ENCODE data around the gene PCGF3.
A peak's percentile ranks its signal among the peaks of the same experiment; 100 is the strongest.

PCGF3 gene

DNA sequence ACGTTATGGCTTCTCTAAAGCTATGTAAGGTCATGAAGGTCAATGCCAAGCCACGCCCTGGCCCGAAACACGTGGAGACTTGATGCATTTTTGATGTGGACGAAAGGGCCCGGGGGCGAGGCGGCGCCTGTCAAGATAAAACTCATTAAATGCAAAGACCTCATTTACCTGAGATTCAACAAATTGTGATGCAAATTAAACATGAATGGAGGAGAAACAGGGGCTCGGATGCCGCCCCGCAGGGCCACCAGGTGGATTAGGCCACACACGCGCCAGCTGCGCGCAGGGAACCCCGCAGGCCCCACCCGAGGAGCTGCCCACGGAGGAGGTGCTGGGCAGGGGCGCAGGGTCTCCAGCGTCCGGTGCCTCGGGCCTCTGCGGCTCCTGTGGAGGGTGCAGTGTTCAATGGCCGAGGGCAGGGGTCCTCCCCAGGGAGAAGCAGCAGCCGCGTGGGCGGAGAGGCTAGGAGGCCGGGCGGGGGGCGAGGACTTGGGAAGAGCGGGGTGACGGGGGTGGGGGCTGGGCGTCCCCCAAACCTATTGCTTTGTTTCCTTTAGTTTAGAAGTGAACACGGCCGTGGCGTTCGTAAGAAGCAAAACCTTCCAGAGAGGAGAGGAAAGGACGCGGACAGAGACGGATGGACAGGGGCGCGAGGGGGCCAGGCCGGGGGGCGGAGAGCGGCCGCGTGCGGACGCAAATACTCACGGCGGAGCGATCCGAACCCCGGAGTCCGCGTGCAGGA lies 79.9 kb downstream of the PCGF3 start:
- H3K4me1 Mint-ChIP-seq, result peaks cover 44% of the 10 kb centered on the region

DNA sequence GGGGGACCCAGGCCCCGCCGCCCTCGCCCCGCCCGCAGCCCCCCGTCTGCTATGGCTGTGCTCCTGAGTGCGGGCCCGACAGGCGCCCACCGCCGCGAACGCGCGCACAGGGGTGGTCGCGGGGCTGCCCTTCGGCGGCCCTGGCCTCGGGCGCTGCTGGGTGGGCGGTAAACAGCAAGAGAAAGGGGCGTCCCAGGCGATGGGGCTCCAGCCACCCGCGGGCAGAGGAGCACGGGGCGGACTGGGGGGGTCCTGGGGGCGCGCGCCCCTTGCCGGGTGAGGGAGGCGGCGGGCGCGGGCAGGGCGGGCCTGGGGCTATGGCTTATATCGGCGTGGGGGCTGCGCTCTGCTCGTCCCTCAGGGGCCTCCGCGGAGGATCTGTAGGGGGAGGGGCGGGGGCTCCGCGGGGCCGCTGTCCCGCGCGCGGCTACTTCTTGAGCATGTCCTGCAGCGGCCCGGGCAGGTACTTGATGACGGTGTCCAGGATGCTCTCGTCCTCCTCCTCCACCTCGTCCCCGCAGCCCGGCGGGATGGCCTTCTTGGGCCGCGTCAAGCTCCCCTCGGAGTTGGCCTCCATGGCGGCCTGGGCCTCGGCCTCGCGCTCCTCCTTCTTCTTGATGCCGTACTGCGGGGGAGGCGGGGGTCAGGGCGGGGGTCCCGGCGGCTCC lies 80.6 kb downstream of the PCGF3 start:
- Mint-ChIP-seq H3K27ac (no peak overlapping the region), H3K4me1 (peaks cover 40% of the 10 kb centered on the region), H3K27me3 (ENCODE audit: low read depth, poor library complexity) (peaks cover 83% of the 10 kb centered on the region), H3K36me3 (ENCODE audit: low read depth) (no peaks in the 10 kb centered on the region), H3K9me3 (no peaks in the 10 kb centered on the region), H3K4me3 (no peak overlapping the region)
- TF ChIP-seq, protein P1, sequence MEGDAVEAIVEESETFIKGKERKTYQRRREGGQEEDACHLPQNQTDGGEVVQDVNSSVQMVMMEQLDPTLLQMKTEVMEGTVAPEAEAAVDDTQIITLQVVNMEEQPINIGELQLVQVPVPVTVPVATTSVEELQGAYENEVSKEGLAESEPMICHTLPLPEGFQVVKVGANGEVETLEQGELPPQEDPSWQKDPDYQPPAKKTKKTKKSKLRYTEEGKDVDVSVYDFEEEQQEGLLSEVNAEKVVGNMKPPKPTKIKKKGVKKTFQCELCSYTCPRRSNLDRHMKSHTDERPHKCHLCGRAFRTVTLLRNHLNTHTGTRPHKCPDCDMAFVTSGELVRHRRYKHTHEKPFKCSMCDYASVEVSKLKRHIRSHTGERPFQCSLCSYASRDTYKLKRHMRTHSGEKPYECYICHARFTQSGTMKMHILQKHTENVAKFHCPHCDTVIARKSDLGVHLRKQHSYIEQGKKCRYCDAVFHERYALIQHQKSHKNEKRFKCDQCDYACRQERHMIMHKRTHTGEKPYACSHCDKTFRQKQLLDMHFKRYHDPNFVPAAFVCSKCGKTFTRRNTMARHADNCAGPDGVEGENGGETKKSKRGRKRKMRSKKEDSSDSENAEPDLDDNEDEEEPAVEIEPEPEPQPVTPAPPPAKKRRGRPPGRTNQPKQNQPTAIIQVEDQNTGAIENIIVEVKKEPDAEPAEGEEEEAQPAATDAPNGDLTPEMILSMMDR (IDR thresholded peaks at IDR 0.05), result no peak
- DNase-seq, result peak; percentile 40

More for the DNA sequence above, 79.9 kb downstream of the PCGF3 start:
- peak; percentile 37 for DNase-seq
- peak overlapping the region; percentile 73 for H3K4me3 Mint-ChIP-seq
- H3K27ac Mint-ChIP-seq, result no peak overlapping the region
- peaks cover 77% of the 10 kb centered on the region for H3K27me3 Mint-ChIP-seq (ENCODE audit: low read depth, poor library complexity)
- H3K9me3 Mint-ChIP-seq, result no peaks in the 10 kb centered on the region
- TF ChIP-seq, protein P1 (IDR thresholded peaks at IDR 0.05), result no peak
- peaks cover 3% of the 10 kb centered on the region for H3K36me3 Mint-ChIP-seq (ENCODE audit: low read depth)

DNA sequence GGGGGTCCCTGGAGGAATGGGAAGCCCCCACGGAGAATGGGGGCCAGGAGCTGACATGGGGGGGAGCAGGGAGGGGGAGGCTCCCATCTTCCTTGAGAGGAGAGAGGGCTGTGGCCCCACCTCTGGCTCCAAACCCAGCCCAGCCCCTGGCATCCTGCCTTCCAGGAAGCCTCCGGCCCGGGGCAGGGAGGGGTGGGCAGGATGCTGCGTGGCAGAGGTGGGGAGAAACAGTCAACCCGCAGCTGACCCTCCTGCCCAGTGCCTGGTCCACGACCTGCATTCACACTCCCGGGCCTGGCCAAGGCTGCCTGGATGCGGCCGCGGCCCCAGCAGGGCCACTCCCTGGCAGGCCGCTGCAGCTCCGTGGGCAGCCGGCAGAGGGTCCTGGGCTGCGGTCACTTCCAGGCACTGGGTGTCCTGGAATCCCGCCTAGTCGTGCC lies 81.2 kb downstream of the PCGF3 start:
- DNase-seq, result no peak
- TF ChIP-seq, protein P1 (IDR thresholded peaks at IDR 0.05), result no peak
- Mint-ChIP-seq H3K36me3 (ENCODE audit: low read depth) (no peaks in the 10 kb centered on the region), H3K27ac (no peak overlapping the region), H3K4me3 (peak overlapping the region; percentile 67), H3K9me3 (no peaks in the 10 kb centered on the region), H3K27me3 (ENCODE audit: low read depth, poor library complexity) (peaks cover 80% of the 10 kb centered on the region), H3K4me1 (peaks cover 40% of the 10 kb centered on the region)

DNA sequence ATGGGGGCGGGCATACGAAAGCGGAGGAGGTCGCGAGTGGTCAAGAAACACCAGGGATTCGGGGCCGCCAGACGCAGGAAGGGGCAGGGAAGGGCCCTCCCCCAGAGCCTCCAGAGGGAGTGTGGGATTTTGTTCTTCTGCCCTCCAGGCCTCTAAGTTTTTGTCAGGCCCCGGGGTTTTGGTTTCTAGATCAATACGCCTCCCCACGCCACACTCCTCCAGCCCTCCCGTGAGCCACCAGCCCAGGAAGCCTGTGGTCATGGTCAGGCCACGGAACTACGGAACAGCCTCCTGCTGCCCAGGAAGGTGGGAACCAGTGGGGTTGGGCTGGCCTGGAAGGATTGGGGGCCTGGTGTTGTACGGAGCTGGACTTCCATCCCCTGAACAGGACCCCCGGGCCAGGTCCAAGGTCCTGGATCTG lies 81.9 kb downstream of the PCGF3 start:
- TF ChIP-seq, protein P1 (IDR thresholded peaks at IDR 0.05), result no peak
- no peaks in the 10 kb centered on the region for H3K36me3 Mint-ChIP-seq (ENCODE audit: low read depth)
- no peaks in the 10 kb centered on the region for H3K9me3 Mint-ChIP-seq
- peaks cover 81% of the 10 kb centered on the region for H3K27me3 Mint-ChIP-seq (ENCODE audit: low read depth, poor library complexity)
- H3K4me3 Mint-ChIP-seq, result peak overlapping the region; percentile 67
- no peak overlapping the region for H3K27ac Mint-ChIP-seq
- peaks cover 36% of the 10 kb centered on the region for H3K4me1 Mint-ChIP-seq
- DNase-seq, result no peak

DNA sequence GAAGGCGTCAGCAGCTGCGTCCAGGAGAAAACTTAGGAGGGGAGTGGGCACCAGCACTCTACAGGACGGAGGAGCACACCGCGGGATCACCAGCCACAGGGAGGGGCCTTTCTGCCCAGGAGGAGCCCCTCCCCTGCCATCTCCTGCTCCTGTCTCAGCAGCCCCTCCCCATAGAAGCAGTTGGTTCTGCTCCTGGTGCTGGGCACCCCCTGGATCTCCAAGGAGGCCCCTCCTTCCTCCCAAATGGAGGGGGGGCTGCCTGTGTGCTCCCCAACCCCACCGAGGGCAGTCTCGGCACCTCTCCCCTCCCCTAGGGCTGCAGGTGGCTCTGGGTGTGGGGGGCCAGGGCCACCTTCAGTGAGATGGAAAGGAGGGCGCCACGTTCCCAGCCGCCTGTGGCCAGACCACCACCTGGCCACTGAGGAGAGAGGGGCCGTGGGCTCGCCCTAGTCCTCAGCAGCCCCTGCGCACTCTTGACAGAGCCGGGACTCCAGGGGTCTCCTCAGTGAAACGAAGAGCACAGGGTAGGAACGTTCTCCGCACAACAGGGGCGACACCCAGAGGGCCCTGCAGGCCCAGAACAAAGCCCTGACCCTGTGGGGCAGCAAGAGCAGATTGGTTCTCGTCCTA lies 82.5 kb downstream of the PCGF3 start:
- peaks cover 35% of the 10 kb centered on the region for H3K4me1 Mint-ChIP-seq
- no peak overlapping the region for H3K4me3 Mint-ChIP-seq
- peaks cover 81% of the 10 kb centered on the region for H3K27me3 Mint-ChIP-seq (ENCODE audit: low read depth, poor library complexity)
- H3K27ac Mint-ChIP-seq, result no peak overlapping the region
- H3K9me3 Mint-ChIP-seq, result no peaks in the 10 kb centered on the region
- TF ChIP-seq, protein P1 (IDR thresholded peaks at IDR 0.05), result no peak
- H3K36me3 Mint-ChIP-seq (ENCODE audit: low read depth), result no peaks in the 10 kb centered on the region
- no peak for DNase-seq

Measured in nephron progenitor cell (in vitro differentiated cells).